H9 (cell line): Measurements from ENCODE around the gene JAGN1. TPM values are rescaled to one million over a fixed set of nuclear protein-coding genes. Genes with fewer than 3 reads are reported as not detected.

Experiments
- DNase-seq: peaks from one replicate; pipeline ENCODE4 v3.0.0-alpha.2; 2017
- H2AFZ ChIP-seq: one replicate; pipeline ENCODE4 v1.6.1; 2013; ENCODE audit warnings: mild to moderate bottlenecking, low read length, control low read depth, moderate library complexity
- H2AK5ac ChIP-seq: 2 replicates; pipeline ENCODE4 v1.6.1; 2013; ENCODE audit warnings: low read length, control low read depth, mixed read lengths; ENCODE audit not compliant: insufficient read length
- H2BK120ac ChIP-seq: one replicate; pipeline ENCODE4 v1.6.1; 2013; ENCODE audit warnings: low read depth, mild to moderate bottlenecking, low read length, control low read depth, inconsistent platforms; ENCODE audit not compliant: poor library complexity, severe bottlenecking
- H2BK12ac ChIP-seq: 2 replicates; pipeline ENCODE4 v1.6.1; 2013; ENCODE audit warnings: low read length, control low read depth, mixed read lengths, low read depth; ENCODE audit not compliant: insufficient read length
- H2BK15ac ChIP-seq: 2 replicates; pipeline ENCODE4 v1.6.1; 2013; ENCODE audit warnings: low read depth, low read length, control low read depth
- H2BK20ac ChIP-seq: one replicate; pipeline ENCODE4 v1.6.1; 2013; ENCODE audit warnings: low read depth, mild to moderate bottlenecking, low read length, control low read depth, inconsistent platforms; ENCODE audit not compliant: poor library complexity, severe bottlenecking
- H2BK5ac ChIP-seq: 2 replicates; pipeline ENCODE4 v1.6.1; 2013; ENCODE audit warnings: low read length, control low read depth, mixed read lengths; ENCODE audit not compliant: insufficient read length
- H3K14ac ChIP-seq: 2 replicates; pipeline ENCODE4 v1.6.1; 2013; ENCODE audit warnings: low read length, control low read depth; ENCODE audit not compliant: insufficient read depth
- H3K18ac ChIP-seq: 2 replicates; pipeline ENCODE4 v1.6.1; 2013; ENCODE audit warnings: low read depth, mild to moderate bottlenecking, mixed read lengths, low read length, control low read depth; ENCODE audit not compliant: insufficient read length
- H3K23ac ChIP-seq: 2 replicates; pipeline ENCODE4 v1.6.1; 2013; ENCODE audit warnings: low read length, control low read depth, mixed read lengths, low read depth; ENCODE audit not compliant: insufficient read length
- H3K23me2 ChIP-seq: 2 replicates; pipeline ENCODE4 v1.6.1; 2013; ENCODE audit warnings: low read depth, mild to moderate bottlenecking, mixed read lengths, low read length, control low read depth; ENCODE audit not compliant: insufficient read length, poor library complexity, severe bottlenecking
- H3K27ac ChIP-seq: 2 replicates; pipeline ENCODE4 v1.5.1; 2013; ENCODE audit warnings: low read length, control low read depth, mixed read lengths, low read depth; ENCODE audit not compliant: insufficient read length
- H3K27me3 ChIP-seq: 2 replicates; pipeline ENCODE4 v1.6.1; 2013; ENCODE audit warnings: low read length, control low read depth, inconsistent platforms; ENCODE audit not compliant: insufficient read depth
- H3K4ac ChIP-seq: 2 replicates; pipeline ENCODE4 v1.6.1; 2013; ENCODE audit warnings: low read depth, mild to moderate bottlenecking, control low read depth, inconsistent platforms, low read length, moderate library complexity
- H3K4me1 ChIP-seq: 2 replicates; pipeline ENCODE4 v1.6.1; 2013; ENCODE audit warnings: low read length, control low read depth, inconsistent platforms; ENCODE audit not compliant: insufficient read depth
- H3K4me2 ChIP-seq: 2 replicates; pipeline ENCODE4 v1.6.1; 2013; ENCODE audit warnings: low read length, control low read depth, mixed read lengths; ENCODE audit not compliant: insufficient read length, insufficient read depth
- H3K56ac ChIP-seq: 2 replicates; pipeline ENCODE4 v1.6.1; 2013; ENCODE audit warnings: low read depth, mild to moderate bottlenecking, mixed read lengths, low read length, control low read depth; ENCODE audit not compliant: insufficient read length
- H3K79me1 ChIP-seq: 2 replicates; pipeline ENCODE4 v1.6.1; 2013; ENCODE audit warnings: low read depth, mild to moderate bottlenecking, moderate library complexity, low read length, control low read depth, inconsistent platforms; ENCODE audit not compliant: insufficient read depth, poor library complexity, severe bottlenecking
- H3K79me2 ChIP-seq: 2 replicates; pipeline ENCODE4 v1.6.1; 2013; ENCODE audit warnings: low read length, control low read depth, inconsistent platforms; ENCODE audit not compliant: insufficient read depth
- H3K9ac ChIP-seq: 2 replicates; pipeline ENCODE4 v1.6.1; 2013; ENCODE audit warnings: low read length, control low read depth, mixed read lengths; ENCODE audit not compliant: insufficient read length; ENCODE audit errors: extremely low read depth
- H3K9me3 ChIP-seq: one replicate; pipeline ENCODE4 v1.6.1; 2013; ENCODE audit warnings: low read depth, low read length, inconsistent platforms; ENCODE audit not compliant: control insufficient read depth
- H3T11ph ChIP-seq: one replicate; pipeline ENCODE4 v1.6.1; 2013; ENCODE audit warnings: mild to moderate bottlenecking, low read length, control low read depth, inconsistent platforms
- H4K20me1 ChIP-seq: one replicate; pipeline ENCODE4 v1.6.1; 2013; ENCODE audit not compliant: control insufficient read depth, insufficient read length, insufficient read depth
- H4K5ac ChIP-seq: 2 replicates; pipeline ENCODE4 v1.6.1; 2013; ENCODE audit warnings: low read depth, mild to moderate bottlenecking, mixed read lengths, low read length, control low read depth; ENCODE audit not compliant: insufficient read length
- H4K8ac ChIP-seq: replicated peaks from 2 replicates; pipeline ENCODE4 v1.6.1; 2013; ENCODE audit warnings: low read length, control low read depth, mixed read lengths, low read depth; ENCODE audit not compliant: insufficient read length
- H4K91ac ChIP-seq: 2 replicates; pipeline ENCODE4 v1.6.1; 2013; ENCODE audit warnings: low read depth, mild to moderate bottlenecking, moderate library complexity, mixed read lengths, low read length, control low read depth; ENCODE audit not compliant: insufficient read length
- H3K27ac Mint-ChIP-seq, 3 experiments: 2 replicates in 2 of 3; 3 replicates in 1 of 3; pipeline ENCODE4 v1.8.0; 2020 to 2021; ENCODE audit warnings: mixed read lengths in 3 of 3, mild to moderate bottlenecking in 1 of 3, moderate library complexity in 1 of 3
- H3K27me3 Mint-ChIP-seq: 2 replicates; pipeline ENCODE4 v1.8.0; 2021; ENCODE audit warnings: low read depth, mild to moderate bottlenecking, moderate library complexity, mixed read lengths
- H3K36me3 Mint-ChIP-seq, 3 experiments: 2 replicates in 2 of 3; 3 replicates in 1 of 3; pipeline ENCODE4 v1.8.0; 2020 to 2021; ENCODE audit warnings: low read depth in 3 of 3, mixed read lengths in 3 of 3; ENCODE audit not compliant: insufficient read depth in 1 of 3
- H3K4me1 Mint-ChIP-seq, 2 experiments: 2 replicates each; pipeline ENCODE4 v1.8.0; 2020; ENCODE audit warnings: mixed read lengths in 2 of 2
- H3K4me3 Mint-ChIP-seq, 2 experiments: 2 replicates in 1 of 2; 3 replicates in 1 of 2; pipeline ENCODE4 v1.8.0; 2020 to 2021; ENCODE audit warnings: mild to moderate bottlenecking in 2 of 2, mixed read lengths in 2 of 2, moderate library complexity in 1 of 2
- H3K9me3 Mint-ChIP-seq, 2 experiments: 2 replicates in 1 of 2; 3 replicates in 1 of 2; pipeline ENCODE4 v1.8.0; 2020; ENCODE audit warnings: mild to moderate bottlenecking in 2 of 2, mixed read lengths in 2 of 2, moderate library complexity in 1 of 2
- CTCF ChIP-seq: fragments of 200-600 bp; sonication (generic); conservative IDR thresholded peaks from 3 replicates; pipeline ENCODE4 v1.8.0; 2021; ENCODE audit warnings: antibody characterized with exemption, mild to moderate bottlenecking
- WGBS: extraction: QIAGEN DNeasy Blood & Tissue Kit; methylation state at CpG from one replicate; pipeline ENCODE4 v1.1.7; 2013; ENCODE audit warnings: missing lambda C conversion rate, low lambda C conversion rate, mixed read lengths; ENCODE audit not compliant: insufficient read length; ENCODE audit errors: extremely low coverage; 5-methylcytosine and 5-hydroxymethylcytosine counted together
- total RNA-seq: library from RNA; stranded (reverse); gene quantifications from 2 replicates; pipeline ENCODE4 v1.2.1, GENCODE V29; 2021

JAGN1 gene
- total RNA-seq, 1 experiment from 2014 or later = 33.5 TPM

DNA sequence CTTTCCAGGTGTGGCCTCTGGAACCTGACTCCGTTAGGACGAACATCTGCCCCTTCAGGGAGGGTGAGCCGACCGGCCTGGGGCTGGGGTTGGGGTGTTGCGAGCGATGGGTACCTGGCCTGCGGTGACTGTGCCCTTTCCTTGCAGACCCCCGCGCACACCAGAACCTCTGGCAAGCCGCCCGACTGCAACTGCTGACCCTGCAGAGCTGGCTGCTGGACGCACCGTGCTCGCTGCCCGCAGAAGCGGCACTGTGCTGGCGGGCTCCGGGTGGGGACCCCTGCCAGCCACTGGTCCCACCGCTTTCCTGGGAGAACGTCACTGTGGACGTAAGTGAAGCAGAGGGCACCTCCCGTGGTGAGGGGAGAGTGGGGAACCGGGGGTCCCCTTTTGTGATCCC lies 37.7 kb downstream of the JAGN1 start:
- WGBS = no CpG with 5 or more reads among the region's 23 CpGs
- H3K9me3 Mint-ChIP-seq = 0 out of 5 replicates have a peak, but pooled peaks cover 0 to 4% of the 10 kb centered on the region in 2 experiments
- peaks cover 2% of the 10 kb centered on the region in 2 experiments; a peak in 2 of 4 replicates for H3K4me1 Mint-ChIP-seq

More for the DNA sequence above, 37.7 kb downstream of the JAGN1 start:
- Histone ChIP-seq H3K4ac (no peak overlapping the region), H2BK120ac (no peak overlapping the region), H3K23me2 (peaks cover 3% of the 10 kb centered on the region), H3K9ac (no peak overlapping the region), H3K4me2 (no peak overlapping the region), H3K23ac (no peak overlapping the region), H2BK20ac (no peak overlapping the region), H4K5ac (no peak overlapping the region), H2AK5ac (no peak overlapping the region), H4K91ac (no peak overlapping the region), H3K27me3 (no peaks in the 10 kb centered on the region), H2BK5ac (no peak overlapping the region), H4K8ac (no peak overlapping the region), H3K27ac (no peak overlapping the region), H2BK15ac (no peak overlapping the region), H4K20me1 (no peaks in the 10 kb centered on the region), H3K4me1 (no peaks in the 10 kb centered on the region), H3T11ph (no peak overlapping the region), H3K56ac (no peak overlapping the region), H3K9me3 (no peaks in the 10 kb centered on the region), H2BK12ac (no peak overlapping the region), H3K14ac (no peak overlapping the region), H3K79me2 (no peaks in the 10 kb centered on the region), H3K18ac (no peak overlapping the region), H3K79me1 (no peaks in the 10 kb centered on the region), H2AFZ (no peak overlapping the region)
- Mint-ChIP-seq H3K36me3 (peaks cover 2 to 13% (median 7%) of the 10 kb centered on the region in 3 experiments; a peak in 4 of 7 replicates), H3K27me3 (peaks cover 5% of the 10 kb centered on the region), H3K27ac (no peak overlapping the region), H3K4me3 (no peak overlapping the region)
- no peak for TF ChIP-seq CTCF
- DNase-seq = no peak
